HepG2 (cell line): ENCODE measurements around the gene TMTC1.

Experiments
- ASH2L ChIP-seq: fragments of 300-600, 200-600 bp; sonication (generic); IDR thresholded peaks from 2 replicates; pipeline ENCODE4 v1.7.0; 2017; ENCODE audit warnings: low read depth, mild to moderate bottlenecking, moderate library complexity, mixed read lengths, low read length; ENCODE audit not compliant: insufficient read length
- CBFB ChIP-seq: sonication (generic); formaldehyde crosslinking; IDR thresholded peaks from 2 replicates; pipeline ENCODE4 v1.4.0; 2020; ENCODE audit warnings: missing genetic modification reagents
- POLR2A ChIP-seq, 2 experiments: IDR thresholded peaks; 2 replicates each; pipeline ENCODE4 v1.6.1; 2011; ENCODE audit warnings: low read depth in 2 of 2, low read length in 2 of 2, mild to moderate bottlenecking in 1 of 2, moderate library complexity in 1 of 2; ENCODE audit not compliant: insufficient read depth in 1 of 2
- POLR2AphosphoS2 ChIP-seq: IDR thresholded peaks from 2 replicates; pipeline ENCODE4 v1.6.1; 2011; ENCODE audit warnings: low read depth, low read length, improper control_type of control experiment
- POLR2AphosphoS5 ChIP-seq: IDR thresholded peaks from 2 replicates; pipeline ENCODE4 v1.6.1; 2012; ENCODE audit warnings: low read depth, low read length
- POLR2G ChIP-seq: fragments of 200-400 bp; formaldehyde crosslinking; IDR thresholded peaks from 2 replicates; pipeline ENCODE4 v1.6.1; 2018; ENCODE audit warnings: mild to moderate bottlenecking, low read depth, low read length, moderate library complexity
- RARG ChIP-seq: sonication (generic); formaldehyde crosslinking; IDR thresholded peaks from 2 replicates; pipeline ENCODE4 v1.4.0; 2020; ENCODE audit warnings: low read depth, mild to moderate bottlenecking, missing genetic modification reagents
- RBFOX2 ChIP-seq: fragments of 200-400 bp; formaldehyde crosslinking; IDR thresholded peaks from 2 replicates; pipeline ENCODE4 v1.6.1; 2017; ENCODE audit warnings: low read depth, mild to moderate bottlenecking, low read length
- ZBTB3 ChIP-seq: sonication (generic); formaldehyde crosslinking; IDR thresholded peaks from 2 replicates; pipeline ENCODE4 v1.4.0; 2020; ENCODE audit warnings: low read depth, mild to moderate bottlenecking, moderate library complexity, missing genetic modification reagents, borderline replicate concordance
- ZNF589 ChIP-seq: sonication (generic); formaldehyde crosslinking; conservative IDR thresholded peaks from 2 replicates; pipeline ENCODE4 v1.8.0; 2022; ENCODE audit warnings: mild to moderate bottlenecking, moderate library complexity, missing genetic modification reagents
- ZNF720 ChIP-seq: sonication (generic); formaldehyde crosslinking; IDR thresholded peaks from 2 replicates; pipeline ENCODE4 v1.4.0; 2020; ENCODE audit warnings: missing genetic modification reagents
- TF ChIP-seq, protein P1 (sequence below): sonication (generic); formaldehyde crosslinking; IDR thresholded peaks from 2 replicates; pipeline ENCODE4 v1.5.0; 2020; ENCODE audit warnings: mild to moderate bottlenecking, missing genetic modification reagents, moderate library complexity

DNA sequence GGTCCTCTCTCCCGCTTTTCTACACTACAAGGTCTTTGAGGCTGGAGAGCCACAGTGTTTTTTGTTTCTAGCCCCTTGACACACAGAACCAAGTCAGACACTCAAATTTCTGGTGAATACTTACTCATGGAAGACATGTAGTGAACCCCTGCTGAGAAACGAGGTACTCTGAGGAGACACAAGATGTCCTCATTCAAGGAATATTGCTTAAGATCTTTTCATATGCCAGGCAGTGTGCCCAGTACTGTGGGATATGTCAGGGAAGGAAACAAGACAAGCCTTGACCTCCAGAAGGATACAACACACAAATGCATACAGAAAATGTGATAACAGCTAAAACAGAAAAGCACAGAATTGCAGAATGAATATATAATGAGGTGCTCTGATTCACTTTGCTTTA lies 75.9 kb downstream of the TMTC1 start:
- TF ChIP-seq POLR2AphosphoS2 (no peak), RBFOX2 (no peak), POLR2G (no peak), POLR2AphosphoS5 (no peak), ZNF589 (CRISPR knock-in tag) (no peak), RARG (CRISPR knock-in tag) (no peak), ZBTB3 (CRISPR knock-in tag) (no peak), ZNF720 (no peak), POLR2A (IDR thresholded peaks at IDR 0.05; ENCODE audit: insufficient read depth in 1 of 2, low read depth in 2 of 2, low read length in 2 of 2) (no peak), ASH2L (no peak), CBFB (CRISPR knock-in tag) (no peak)
- TF ChIP-seq, protein P1, sequence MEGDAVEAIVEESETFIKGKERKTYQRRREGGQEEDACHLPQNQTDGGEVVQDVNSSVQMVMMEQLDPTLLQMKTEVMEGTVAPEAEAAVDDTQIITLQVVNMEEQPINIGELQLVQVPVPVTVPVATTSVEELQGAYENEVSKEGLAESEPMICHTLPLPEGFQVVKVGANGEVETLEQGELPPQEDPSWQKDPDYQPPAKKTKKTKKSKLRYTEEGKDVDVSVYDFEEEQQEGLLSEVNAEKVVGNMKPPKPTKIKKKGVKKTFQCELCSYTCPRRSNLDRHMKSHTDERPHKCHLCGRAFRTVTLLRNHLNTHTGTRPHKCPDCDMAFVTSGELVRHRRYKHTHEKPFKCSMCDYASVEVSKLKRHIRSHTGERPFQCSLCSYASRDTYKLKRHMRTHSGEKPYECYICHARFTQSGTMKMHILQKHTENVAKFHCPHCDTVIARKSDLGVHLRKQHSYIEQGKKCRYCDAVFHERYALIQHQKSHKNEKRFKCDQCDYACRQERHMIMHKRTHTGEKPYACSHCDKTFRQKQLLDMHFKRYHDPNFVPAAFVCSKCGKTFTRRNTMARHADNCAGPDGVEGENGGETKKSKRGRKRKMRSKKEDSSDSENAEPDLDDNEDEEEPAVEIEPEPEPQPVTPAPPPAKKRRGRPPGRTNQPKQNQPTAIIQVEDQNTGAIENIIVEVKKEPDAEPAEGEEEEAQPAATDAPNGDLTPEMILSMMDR (CRISPR knock-in tag) = no peak
